A673 (cell line): ENCODE measurements around the gene C6orf15. TPM values are rescaled to one million over a fixed set of nuclear protein-coding genes. Genes with fewer than 3 reads are reported as not detected.

Experiments used
- BruUV-seq: library from RNA; stranded (reverse); fragments of 400-500 nt; replicated peaks from 2 replicates; lab custom pipeline; 2021; lab: Mats Ljungman, UMichigan
- CTCF ChIA-PET: fragments of 300-600 bp; sonication (Branson Sonifier 250); formaldehyde crosslinking; loops from one replicate; lab custom pipeline; 2022; ENCODE audit warnings: antibody characterized with exemption; lab: Charles Lee
- POLR2A ChIA-PET: fragments of 300-600 bp; sonication (Branson Sonifier 250); formaldehyde crosslinking; loops from one replicate; lab custom pipeline; 2022; ENCODE audit warnings: antibody characterized with exemption; ENCODE audit not compliant: low non-redundant PET; lab: Charles Lee
- DNase-seq: peaks from one replicate; pipeline ENCODE4 v3.0.0-alpha.2; 2015; ENCODE audit warnings: low spot score
- H3K27ac ChIP-seq: fragments of 200-600 bp; sonication (generic); 2 replicates; pipeline ENCODE4 v1.5.1; 2016; ENCODE audit warnings: mixed run types, low read depth, mild to moderate bottlenecking, mixed read lengths, antibody characterized with exemption, low read length; ENCODE audit not compliant: poor library complexity, severe bottlenecking
- H3K27me3 ChIP-seq: fragments of 200-600 bp; sonication (generic); replicated peaks from 2 replicates; pipeline ENCODE4 v1.6.1; 2017; ENCODE audit warnings: mixed run types, low read depth, mild to moderate bottlenecking, mixed read lengths, antibody characterized with exemption, low read length; ENCODE audit not compliant: insufficient read depth, poor library complexity
- H3K36me3 ChIP-seq: fragments of 200-600 bp; sonication (generic); 2 replicates; pipeline ENCODE4 v1.6.1; 2016; ENCODE audit warnings: mixed run types, mild to moderate bottlenecking, mixed read lengths, antibody characterized with exemption, low read length; ENCODE audit not compliant: insufficient read depth, poor library complexity, severe bottlenecking
- H3K4me1 ChIP-seq: fragments of 200-600 bp; sonication (generic); 2 replicates; pipeline ENCODE4 v1.6.1; 2017; ENCODE audit warnings: mixed run types, mild to moderate bottlenecking, mixed read lengths, antibody characterized with exemption, low read length; ENCODE audit not compliant: insufficient read depth, poor library complexity, severe bottlenecking
- H3K4me3 ChIP-seq: fragments of 200-600 bp; sonication (generic); 2 replicates; pipeline ENCODE4 v1.5.1; 2016; ENCODE audit warnings: low read depth, mixed run types, mild to moderate bottlenecking, mixed read lengths, low read length; ENCODE audit not compliant: poor library complexity, severe bottlenecking
- H3K9me3 ChIP-seq: fragments of 200-600 bp; sonication (generic); 2 replicates; pipeline ENCODE4 v1.6.1; 2016; ENCODE audit warnings: mixed run types, low read depth, mild to moderate bottlenecking, mixed read lengths, antibody characterized with exemption, low read length; ENCODE audit not compliant: poor library complexity, severe bottlenecking
- EZH2 ChIP-seq: fragments of 200-600 bp; sonication (generic); IDR thresholded peaks from 2 replicates; pipeline ENCODE4 v1.6.1; 2017; ENCODE audit warnings: borderline replicate concordance, low read depth, mild to moderate bottlenecking, mixed read lengths, antibody characterized with exemption, low read length; ENCODE audit not compliant: poor library complexity, severe bottlenecking
- intact Hi-C: fragments of 100-400 bp; cut with micrococcal nuclease; formaldehyde crosslinking; loops from one replicate; pipeline ENCODE4 v1.10.0; 2022; ENCODE audit not compliant: unreplicated experiment
- total RNA-seq: library from RNA; stranded (reverse); gene quantifications from 2 replicates; pipeline ENCODE4 v1.2.3, GENCODE V29; 2021
- TF ChIP-seq, protein P1 (sequence below): fragments of 300-800, 200-600 bp; sonication (generic); conservative IDR thresholded peaks from 2 replicates; pipeline ENCODE4 v1.5.1; 2017; ENCODE audit warnings: low read depth, mild to moderate bottlenecking, antibody characterized with exemption, low read length, moderate library complexity, mixed read lengths

The C6orf15 gene
- total RNA-seq, 1 experiment from 2014 or later: not detected

DNA sequence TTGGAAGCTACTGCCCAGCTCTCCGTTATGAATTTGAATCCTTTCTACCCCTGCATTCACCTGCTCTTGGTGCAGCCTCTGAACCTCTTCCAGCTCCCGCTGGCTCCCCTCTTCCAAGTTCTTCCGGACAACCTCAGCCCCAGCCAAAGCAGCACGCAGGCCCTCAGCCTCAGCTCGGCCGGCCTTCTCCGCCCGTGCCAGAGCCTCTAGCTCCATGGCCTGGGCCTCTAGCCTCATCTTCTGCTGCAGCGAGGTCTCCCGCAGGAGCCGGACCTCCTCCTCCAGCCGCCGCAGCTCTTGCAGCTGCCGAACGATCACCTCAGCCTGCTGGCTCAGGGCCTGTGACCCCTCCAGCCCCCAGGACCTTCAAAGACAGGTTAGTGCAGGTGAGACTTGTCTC is 42.1 kb upstream of the C6orf15 start:
- H3K4me1 ChIP-seq: peaks cover 5% of the 10 kb centered on the region
- ChIA-PET POLR2A (no interaction called here), CTCF (no interaction called here)
- H3K27me3 ChIP-seq: no peaks in the 10 kb centered on the region
- peaks cover 18% of the 10 kb centered on the region for H3K36me3 ChIP-seq
- intact Hi-C loops: no loop called here
- no peaks in the 10 kb centered on the region for H3K9me3 ChIP-seq
- no TSS peak for BruUV-seq
- TF ChIP-seq, protein P1, sequence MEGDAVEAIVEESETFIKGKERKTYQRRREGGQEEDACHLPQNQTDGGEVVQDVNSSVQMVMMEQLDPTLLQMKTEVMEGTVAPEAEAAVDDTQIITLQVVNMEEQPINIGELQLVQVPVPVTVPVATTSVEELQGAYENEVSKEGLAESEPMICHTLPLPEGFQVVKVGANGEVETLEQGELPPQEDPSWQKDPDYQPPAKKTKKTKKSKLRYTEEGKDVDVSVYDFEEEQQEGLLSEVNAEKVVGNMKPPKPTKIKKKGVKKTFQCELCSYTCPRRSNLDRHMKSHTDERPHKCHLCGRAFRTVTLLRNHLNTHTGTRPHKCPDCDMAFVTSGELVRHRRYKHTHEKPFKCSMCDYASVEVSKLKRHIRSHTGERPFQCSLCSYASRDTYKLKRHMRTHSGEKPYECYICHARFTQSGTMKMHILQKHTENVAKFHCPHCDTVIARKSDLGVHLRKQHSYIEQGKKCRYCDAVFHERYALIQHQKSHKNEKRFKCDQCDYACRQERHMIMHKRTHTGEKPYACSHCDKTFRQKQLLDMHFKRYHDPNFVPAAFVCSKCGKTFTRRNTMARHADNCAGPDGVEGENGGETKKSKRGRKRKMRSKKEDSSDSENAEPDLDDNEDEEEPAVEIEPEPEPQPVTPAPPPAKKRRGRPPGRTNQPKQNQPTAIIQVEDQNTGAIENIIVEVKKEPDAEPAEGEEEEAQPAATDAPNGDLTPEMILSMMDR: no peak
- TF ChIP-seq EZH2: no peak
- H3K4me3 ChIP-seq: no peak overlapping the region
- no peak for DNase-seq
- no peak overlapping the region for H3K27ac ChIP-seq

DNA sequence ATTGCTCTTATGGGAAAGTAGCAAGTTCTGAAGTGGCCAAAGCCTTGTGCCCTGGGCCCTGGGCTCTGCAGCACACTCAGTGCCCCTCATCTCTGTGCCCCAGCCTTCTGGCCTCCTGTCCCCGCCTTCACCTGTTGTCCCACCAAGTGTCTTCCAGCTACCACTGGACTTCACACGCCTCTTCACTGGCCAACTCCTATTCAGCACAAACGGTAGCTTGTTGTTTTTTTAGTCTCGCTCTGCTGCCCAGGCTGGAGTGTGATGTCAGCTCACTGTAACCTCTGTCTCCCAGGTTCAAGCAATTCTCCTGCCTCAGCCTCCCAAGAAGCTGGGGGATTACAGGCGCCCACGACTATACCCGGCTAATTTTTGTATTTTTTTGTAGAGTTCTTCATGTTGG is 40.4 kb upstream of the C6orf15 start:
- intact Hi-C loops: no loop called here
- Histone ChIP-seq H3K9me3 (no peaks in the 10 kb centered on the region), H3K36me3 (peaks cover 18% of the 10 kb centered on the region), H3K27ac (no peak overlapping the region), H3K27me3 (no peaks in the 10 kb centered on the region), H3K4me3 (no peak overlapping the region), H3K4me1 (peaks cover 5% of the 10 kb centered on the region)
- TF ChIP-seq, protein P1: no peak
- TF ChIP-seq EZH2: no peak
- ChIA-PET CTCF (interaction anchor here (0.6 kb wide), 1 partner anchor 214 kb away, joined by 7 read pairs; no protein-coding TSS in a partner anchor), POLR2A (no interaction called here)
- BruUV-seq: no TSS peak
- no peak for DNase-seq

DNA sequence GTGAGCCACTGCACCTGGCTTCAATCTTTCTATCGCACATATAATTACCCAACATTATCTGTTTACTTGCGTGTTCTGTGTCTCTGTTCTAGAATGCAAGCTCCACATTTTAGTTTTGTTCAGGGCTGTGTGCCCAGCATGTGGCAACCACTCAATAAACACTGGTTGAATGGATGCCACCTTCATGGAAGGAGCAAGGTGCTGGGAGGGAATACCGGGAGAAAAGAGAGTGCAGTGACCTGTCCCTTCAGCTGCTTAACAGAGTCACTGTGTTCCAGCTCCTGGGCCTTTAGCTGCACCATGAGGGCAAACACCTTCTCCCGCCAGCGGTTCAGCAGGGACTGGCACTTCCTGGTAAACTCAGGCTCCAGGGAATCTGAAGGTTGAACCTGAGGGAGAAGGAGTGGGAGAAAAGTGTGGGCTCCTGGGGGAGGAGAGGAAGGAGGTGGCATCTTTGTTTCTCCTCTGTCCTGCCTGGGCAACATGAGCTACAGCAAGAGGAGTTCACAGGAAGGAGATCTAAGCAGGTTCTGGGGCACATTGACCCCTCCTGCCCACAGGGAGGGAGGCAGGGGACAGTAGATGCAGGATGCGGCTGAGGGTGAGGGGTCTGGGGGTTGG is 37.6 kb upstream of the C6orf15 start:
- BruUV-seq: no TSS peak
- no peaks in the 10 kb centered on the region for H3K4me1 ChIP-seq
- intact Hi-C loops: no loop called here
- H3K4me3 ChIP-seq: no peak overlapping the region
- H3K9me3 ChIP-seq: no peaks in the 10 kb centered on the region
- no peaks in the 10 kb centered on the region for H3K27me3 ChIP-seq
- no peak for DNase-seq
- TF ChIP-seq, protein P1: no peak
- CTCF ChIA-PET: no interaction called here
- POLR2A ChIA-PET: no interaction called here
- H3K27ac ChIP-seq: no peak overlapping the region
- peaks cover 13% of the 10 kb centered on the region for H3K36me3 ChIP-seq
